Measurements from ENCODE around the gene RCOR1.
"Not testable (repeated sequence)": the region's sequence is repeated elsewhere in the genome, so short reads cannot be mapped to it uniquely, and the experiment has no call there.

DNA sequence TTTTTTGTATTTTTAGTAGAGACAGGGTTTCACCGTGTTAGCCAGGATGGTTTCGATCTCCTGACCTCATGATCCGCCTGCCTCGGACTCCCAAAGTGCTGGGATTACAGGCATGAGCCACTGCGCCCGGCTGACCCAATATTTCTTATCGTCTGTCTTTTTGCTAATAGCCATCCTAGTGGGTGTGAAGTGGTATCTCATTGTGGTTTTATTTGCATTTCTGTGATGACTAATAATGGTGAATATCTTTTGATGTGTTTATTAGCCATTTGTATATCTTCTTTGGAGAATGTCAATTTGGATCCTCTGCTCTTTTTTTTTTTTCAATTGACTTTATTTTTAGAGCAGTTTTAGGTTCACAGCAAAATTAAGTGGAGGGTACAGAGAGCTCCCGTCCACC is 19.3 kb upstream of the RCOR1 start:
- TF ChIP-seq, protein P1, sequence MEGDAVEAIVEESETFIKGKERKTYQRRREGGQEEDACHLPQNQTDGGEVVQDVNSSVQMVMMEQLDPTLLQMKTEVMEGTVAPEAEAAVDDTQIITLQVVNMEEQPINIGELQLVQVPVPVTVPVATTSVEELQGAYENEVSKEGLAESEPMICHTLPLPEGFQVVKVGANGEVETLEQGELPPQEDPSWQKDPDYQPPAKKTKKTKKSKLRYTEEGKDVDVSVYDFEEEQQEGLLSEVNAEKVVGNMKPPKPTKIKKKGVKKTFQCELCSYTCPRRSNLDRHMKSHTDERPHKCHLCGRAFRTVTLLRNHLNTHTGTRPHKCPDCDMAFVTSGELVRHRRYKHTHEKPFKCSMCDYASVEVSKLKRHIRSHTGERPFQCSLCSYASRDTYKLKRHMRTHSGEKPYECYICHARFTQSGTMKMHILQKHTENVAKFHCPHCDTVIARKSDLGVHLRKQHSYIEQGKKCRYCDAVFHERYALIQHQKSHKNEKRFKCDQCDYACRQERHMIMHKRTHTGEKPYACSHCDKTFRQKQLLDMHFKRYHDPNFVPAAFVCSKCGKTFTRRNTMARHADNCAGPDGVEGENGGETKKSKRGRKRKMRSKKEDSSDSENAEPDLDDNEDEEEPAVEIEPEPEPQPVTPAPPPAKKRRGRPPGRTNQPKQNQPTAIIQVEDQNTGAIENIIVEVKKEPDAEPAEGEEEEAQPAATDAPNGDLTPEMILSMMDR (IDR thresholded peaks at IDR 0.05) = not testable (repeated sequence)
- TF ChIP-seq EP300 (IDR thresholded peaks at IDR 0.05; ENCODE audit: low read depth) = not testable (repeated sequence)

All from transverse colon (tissue), 3 donors.